HepG2 (cell line): ENCODE results near the gene ZNF445. TPM values are rescaled to one million over a fixed set of nuclear protein-coding genes. Genes with fewer than 3 reads are reported as not detected.

ENCODE experiments used
- BCL6 ChIP-seq: IDR thresholded peaks from 2 replicates; pipeline ENCODE4 v1.6.1; 2016; ENCODE audit warnings: missing genetic modification reagents, missing compliant biosample characterization
- CREB1 ChIP-seq, 2 experiments: fragments of 450-650 bp in 1 of 2; IDR thresholded peaks; 2 replicates each; pipeline ENCODE4 v1.6.1; 2016 to 2017; ENCODE audit warnings: control low read depth in 1 of 2, mild to moderate bottlenecking in 1 of 2, missing compliant biosample characterization in 1 of 2, missing genetic modification characterization in 1 of 2
- DR1 ChIP-seq: sonication (generic); formaldehyde crosslinking; IDR thresholded peaks from 2 replicates; pipeline ENCODE4 v1.8.0; 2021; ENCODE audit warnings: mild to moderate bottlenecking, missing genetic modification reagents, inconsistent platforms
- E2F5 ChIP-seq: sonication (generic); formaldehyde crosslinking; conservative IDR thresholded peaks from 2 replicates; pipeline ENCODE4 v1.4.0; 2020; ENCODE audit warnings: missing genetic modification reagents
- KDM4B ChIP-seq: sonication (generic); formaldehyde crosslinking; IDR thresholded peaks from 2 replicates; pipeline ENCODE4 v1.4.0; 2020; ENCODE audit warnings: missing genetic modification reagents
- KDM5A ChIP-seq: fragments of 200-600 bp; sonication (generic); IDR thresholded peaks from 2 replicates; pipeline ENCODE4 v1.7.0; 2018; ENCODE audit warnings: antibody characterized with exemption, mild to moderate bottlenecking, low read length, borderline replicate concordance
- KLF12 ChIP-seq: sonication (generic); formaldehyde crosslinking; IDR thresholded peaks from 2 replicates; pipeline ENCODE4 v1.4.0; 2020; ENCODE audit warnings: missing genetic modification reagents, borderline replicate concordance
- MYNN ChIP-seq: sonication (generic); formaldehyde crosslinking; IDR thresholded peaks from 2 replicates; pipeline ENCODE4 v1.4.0; 2020; ENCODE audit warnings: mild to moderate bottlenecking, low read depth, missing genetic modification reagents
- SMYD3 ChIP-seq: sonication (generic); formaldehyde crosslinking; IDR thresholded peaks from 2 replicates; pipeline ENCODE4 v1.8.1; 2023; ENCODE audit warnings: mild to moderate bottlenecking, missing genetic modification reagents
- TARDBP ChIP-seq: sonication (generic); formaldehyde crosslinking; IDR thresholded peaks from 2 replicates; pipeline ENCODE4 v1.8.0; 2022; ENCODE audit warnings: mild to moderate bottlenecking, missing genetic modification reagents
- WIZ ChIP-seq: sonication (generic); formaldehyde crosslinking; IDR thresholded peaks from 2 replicates; pipeline ENCODE4 v1.5.1; 2020; ENCODE audit warnings: mild to moderate bottlenecking, missing genetic modification reagents
- ZBTB21 ChIP-seq: sonication (generic); formaldehyde crosslinking; IDR thresholded peaks from 2 replicates; pipeline ENCODE4 v1.4.0; 2020; ENCODE audit warnings: missing genetic modification reagents
- ZFP36L1 ChIP-seq: sonication (generic); formaldehyde crosslinking; IDR thresholded peaks from 2 replicates; pipeline ENCODE4 v1.8.0; 2022; ENCODE audit warnings: mild to moderate bottlenecking, missing genetic modification reagents, moderate library complexity
- ZFY ChIP-seq: sonication (generic); formaldehyde crosslinking; IDR thresholded peaks from 2 replicates; pipeline ENCODE4 v1.4.0; 2020; ENCODE audit warnings: missing genetic modification reagents
- ZIK1 ChIP-seq: sonication (generic); formaldehyde crosslinking; IDR thresholded peaks from 2 replicates; pipeline ENCODE4 v1.5.0; 2020; ENCODE audit warnings: mild to moderate bottlenecking, low read depth, missing genetic modification reagents, borderline replicate concordance
- ZNF292 ChIP-seq: sonication (generic); formaldehyde crosslinking; IDR thresholded peaks from 2 replicates; pipeline ENCODE4 v1.8.1; 2022; ENCODE audit warnings: mild to moderate bottlenecking, low read depth, missing genetic modification reagents, borderline replicate concordance
- ZNF44 ChIP-seq: sonication (generic); formaldehyde crosslinking; IDR thresholded peaks from 2 replicates; pipeline ENCODE4 v1.5.1; 2020; ENCODE audit warnings: mild to moderate bottlenecking, missing genetic modification reagents
- ZNF547 ChIP-seq: sonication (generic); formaldehyde crosslinking; IDR thresholded peaks from 2 replicates; pipeline ENCODE4 v1.5.1; 2020; ENCODE audit warnings: mild to moderate bottlenecking, missing genetic modification reagents
- ZNF574 ChIP-seq: sonication (generic); formaldehyde crosslinking; IDR thresholded peaks from 2 replicates; pipeline ENCODE4 v1.4.0; 2020; ENCODE audit warnings: missing genetic modification reagents
- ZNF605 ChIP-seq: sonication (generic); formaldehyde crosslinking; IDR thresholded peaks from 2 replicates; pipeline ENCODE4 v1.8.0; 2022; ENCODE audit warnings: mild to moderate bottlenecking, missing genetic modification reagents
- ZNF720 ChIP-seq: sonication (generic); formaldehyde crosslinking; IDR thresholded peaks from 2 replicates; pipeline ENCODE4 v1.4.0; 2020; ENCODE audit warnings: missing genetic modification reagents
- polyA plus RNA-seq, 8 experiments: library from polyadenylated mRNA; depleted of rRNA in 3 of 8; stranded (reverse) in 7 of 8; unstranded in 1 of 8; fragments of >200 nt; fragmentation: Illumina TruSeq in 4 of 8; extraction: Trizol in 4 of 8; gene quantifications; 2 replicates each; pipeline versions ENCODE4 v1.2.1 to v1.2.3, GENCODE V29; 2011 to 2016; ENCODE audit warnings: low read depth in 4 of 8, missing spikeins in 1 of 8, mixed read lengths in 1 of 8; ENCODE audit not compliant: insufficient read depth in 1 of 8
- total RNA-seq, 5 experiments: library from RNA; depleted of rRNA; stranded (reverse); fragments of >200 nt; fragmentation: Illumina TruSeq; extraction: Trizol; gene quantifications; 2 replicates each; pipeline ENCODE4 v1.2.3, GENCODE V29; 2016; ENCODE audit warnings: low read depth in 1 of 5

ZNF445 gene
- total and polyA plus RNA-seq, 2 of the 13 experiments (the other 11 are each of a cell fraction or from before 2014, with no cell fraction given): 4.4 to 10.3 TPM

- TF ChIP-seq ZNF547 (CRISPR knock-in tag): no peak
- TF ChIP-seq TARDBP: peak; percentile 56; the same call in 1 of the 2 replicates
- TF ChIP-seq ZBTB21 (CRISPR knock-in tag): no peak
- TF ChIP-seq KLF12: no peak
- TF ChIP-seq ZIK1 (CRISPR knock-in tag): peak; percentile 28; the same call in 1 of the 2 replicates
- TF ChIP-seq WIZ (CRISPR knock-in tag): no peak
- TF ChIP-seq KDM5A: 0 out of 2 replicates have a peak, but pooled peaks have one; percentile 25
- TF ChIP-seq KDM4B (CRISPR knock-in tag): no peak
- peak; percentile 75 for TF ChIP-seq ZFY (CRISPR knock-in tag)
- TF ChIP-seq ZNF720 (CRISPR knock-in tag): no peak
- peak; percentile 58; the same call in 1 of the 2 replicates for TF ChIP-seq BCL6 (CRISPR knock-in tag)
- TF ChIP-seq ZNF44 (CRISPR knock-in tag): no peak
- no peak for TF ChIP-seq DR1
- no peak for TF ChIP-seq MYNN (CRISPR knock-in tag)
- TF ChIP-seq SMYD3 (CRISPR knock-in tag): no peak
- 0 out of 2 replicates have a peak, but pooled peaks have one; percentile 33 for TF ChIP-seq ZNF605 (CRISPR knock-in tag)
- no peak for TF ChIP-seq ZFP36L1 (CRISPR knock-in tag)
- peak; percentile 99 for TF ChIP-seq ZNF574
- no peak for TF ChIP-seq CREB1 (IDR thresholded peaks at IDR 0.05)
- no peak for TF ChIP-seq CREB1 (CRISPR knock-in tag; IDR thresholded peaks at IDR 0.05)
- TF ChIP-seq ZNF292 (CRISPR knock-in tag): no peak
- 0 out of 2 replicates have a peak, but pooled peaks have one; percentile 17 for TF ChIP-seq E2F5 (CRISPR knock-in tag)
These were observed at the start of gene ZNF445 (continued) for GRCh38 chr3:44477312-44478030.
